ENCODE data around the gene SFT2D3.

- no peak for TF ChIP-seq POLR2A (IDR thresholded peaks at IDR 0.05)
- no peak for TF ChIP-seq CTCF (IDR thresholded peaks at IDR 0.05 in 8 of 11, conservative IDR thresholded peaks at IDR 0.05 in 3 of 11)
- peak in 2 of 3 donors; percentile 21 to 39 for TF ChIP-seq POLR2AphosphoS5 (IDR thresholded peaks at IDR 0.05)
These were observed 49.2 kb upstream of the SFT2D3 start for GRCh38 chr2:127651971-127652550.
